Colonic mucosa (tissue), 4 donors: ENCODE results near the gene EDNRA. TPM values are rescaled to one million over a fixed set of nuclear protein-coding genes. Genes with fewer than 3 reads are reported as not detected.
"Not testable (repeated sequence)": the region's sequence is repeated elsewhere in the genome, so short reads cannot be mapped to it uniquely, and the experiment has no call there.

Experiments used
- DNase-seq: peaks from one replicate; pipeline ENCODE4 v3.0.0-alpha.2; 2020
- H3K27ac ChIP-seq: fragments of 200-600 bp; one replicate; pipeline ENCODE4 v1.8.0; 2021
- H3K27me3 ChIP-seq: fragments of 200-600 bp; one replicate; pipeline ENCODE4 v1.8.0; 2021
- H3K36me3 ChIP-seq: fragments of 200-600 bp; one replicate; pipeline ENCODE4 v1.8.0; 2021
- H3K4me1 ChIP-seq: fragments of 200-600 bp; one replicate; pipeline ENCODE4 v1.8.0; 2021; ENCODE audit warnings: mild to moderate bottlenecking
- H3K4me3 ChIP-seq: fragments of 200-600 bp; one replicate; pipeline ENCODE4 v1.8.0; 2021
- H3K9ac ChIP-seq, 2 donors: one replicate each; pipeline ENCODE4 v1.7.0; 2013; ENCODE audit warnings: control low read depth in 2 of 2, low read depth in 2 of 2, low read length in 2 of 2
- H3K9me3 ChIP-seq: fragments of 200-600 bp; one replicate; pipeline ENCODE4 v1.8.0; 2021
- CTCF ChIP-seq: fragments of 200-600 bp; IDR thresholded peaks from one replicate; pipeline ENCODE4 v1.8.0; 2022; ENCODE audit warnings: antibody characterized with exemption, mild to moderate bottlenecking
- intact Hi-C: fragments of 100-400 bp; cut with DNase I; formaldehyde crosslinking; loops from one replicate; pipeline ENCODE4 v1.14.1; 2022
- total RNA-seq, 2 donors: library from RNA; stranded (reverse); fragmentation: NEBNext Ultra II Directional in 1 of 2; extraction: Animal tissue kit (Norgen Biotek cat#: 25700) in 1 of 2; gene quantifications; one replicate each; pipeline ENCODE4 v1.2.1, GENCODE V29; 2021
- donor health status: healthy.
- donor health status: DM: no; HTN: no; CAD: no.
- donor health status: DM: no; HTN: no; CAD: no.

EDNRA gene
- 1 to 10 TPM in 1 of 2 donors, under 1 TPM in 1; 0.91 to 1.8 TPM for total RNA-seq

GRCh38 chr4:147480891-147481576, at the start of gene EDNRA:
EDNRA (plus strand) TSS chr4:147481097; CDS start chr4:147485682, 4,585 bp downstream.
- Histone ChIP-seq H3K27ac (no peak within 1 kb of the TSS), H3K27me3 (peaks cover 9% of the 10 kb centered on the region), H3K9me3 (no peaks in the 10 kb centered on the region), H3K9ac (peak within 1 kb of the TSS in 1 of 2 donors; percentile 31), H3K4me3 (peak within 1 kb of the TSS; percentile 24), H3K4me1 (no peaks in the 10 kb centered on the region), H3K36me3 (no peaks in the 10 kb centered on the region)
- no peak for DNase-seq
- no peak for TF ChIP-seq CTCF
- intact Hi-C loops, result no loop called here

- DNase-seq, H3K27me3 ChIP-seq, H3K9ac ChIP-seq, H3K27ac ChIP-seq, intact Hi-C loops, H3K9me3 ChIP-seq, H3K36me3 ChIP-seq, H3K4me3 ChIP-seq, H3K4me1 ChIP-seq: not testable (repeated sequence)
Measured at GRCh38 chr4:147434370-147434769, 46.5 kb upstream of the EDNRA start.

GRCh38 chr4:147440442-147440841, 40.5 kb upstream of the EDNRA start:
- Histone ChIP-seq H3K4me1 (no peaks in the 10 kb centered on the region), H3K9ac (no peak overlapping the region), H3K9me3 (no peaks in the 10 kb centered on the region), H3K36me3 (no peaks in the 10 kb centered on the region), H3K27me3 (no peaks in the 10 kb centered on the region), H3K27ac (no peak overlapping the region), H3K4me3 (no peak overlapping the region)
- DNase-seq, result no peak
- no peak for TF ChIP-seq CTCF
- intact Hi-C loops, result no loop called here

GRCh38 chr4:147447786-147448185, 33.1 kb upstream of the EDNRA start:
- no peak for DNase-seq
- no peak overlapping the region for H3K27ac ChIP-seq
- no peak overlapping the region for H3K4me3 ChIP-seq
- H3K36me3 ChIP-seq, result no peaks in the 10 kb centered on the region
- H3K27me3 ChIP-seq, result no peaks in the 10 kb centered on the region
- no peaks in the 10 kb centered on the region for H3K4me1 ChIP-seq
- no peak for TF ChIP-seq CTCF
- H3K9me3 ChIP-seq, result no peaks in the 10 kb centered on the region
- intact Hi-C loops, result no loop called here
- H3K9ac ChIP-seq, result no peak overlapping the region

GRCh38 chr4:147453561-147454141, 27.2 kb upstream of the EDNRA start:
- intact Hi-C loops, result no loop called here
- no peaks in the 10 kb centered on the region for H3K4me1 ChIP-seq
- H3K27ac ChIP-seq, result no peak overlapping the region
- H3K4me3 ChIP-seq, result no peak overlapping the region
- no peaks in the 10 kb centered on the region for H3K36me3 ChIP-seq
- TF ChIP-seq CTCF, result no peak
- no peak overlapping the region for H3K9ac ChIP-seq
- H3K9me3 ChIP-seq, result no peaks in the 10 kb centered on the region
- no peaks in the 10 kb centered on the region for H3K27me3 ChIP-seq
- DNase-seq, result no peak

GRCh38 chr4:147456706-147457105, 24.2 kb upstream of the EDNRA start:
- DNase-seq, result no peak
- no peak for TF ChIP-seq CTCF
- no peak overlapping the region for H3K9ac ChIP-seq
- no peaks in the 10 kb centered on the region for H3K36me3 ChIP-seq
- H3K9me3 ChIP-seq, result no peaks in the 10 kb centered on the region
- H3K4me1 ChIP-seq, result no peaks in the 10 kb centered on the region
- no peak overlapping the region for H3K27ac ChIP-seq
- intact Hi-C loops, result no loop called here
- H3K27me3 ChIP-seq, result no peaks in the 10 kb centered on the region
- no peak overlapping the region for H3K4me3 ChIP-seq
